Keratinocyte (primary cell): Measurements from ENCODE around the gene AKR1A1. TPM values are rescaled to one million over a fixed set of nuclear protein-coding genes. Genes with fewer than 3 reads are reported as not detected.

ENCODE experiments used
- DNase-seq: peaks from one replicate; pipeline ENCODE4 v3.0.0-alpha.2; 2011; ENCODE audit warnings: low read depth, missing footprints, low spot score
- FAIRE-seq: peaks from 2 replicates; lab custom pipeline; 2011; peaks lifted over from hg19 to GRCh38; lab: Jason Lieb, UNC
- H2AFZ ChIP-seq: 2 replicates; pipeline ENCODE4 v1.6.0; 2012; ENCODE audit warnings: low read length, control low read depth, inconsistent platforms; ENCODE audit not compliant: control insufficient read depth
- H3K27ac ChIP-seq: 2 replicates; pipeline ENCODE4 v1.5.1; 2011; ENCODE audit warnings: low read length; ENCODE audit not compliant: control insufficient read depth, insufficient read depth
- H3K27me3 ChIP-seq: 3 replicates; pipeline ENCODE4 v1.6.0; 2011; ENCODE audit warnings: low read length; ENCODE audit not compliant: control insufficient read depth, insufficient read depth; ENCODE audit errors: extremely low read depth
- H3K36me3 ChIP-seq, 2 experiments: 2 replicates in 1 of 2; 3 replicates in 1 of 2; pipeline ENCODE4 v1.5.1; 2011; ENCODE audit warnings: low read length in 2 of 2, mild to moderate bottlenecking in 1 of 2; ENCODE audit not compliant: control insufficient read depth in 2 of 2, insufficient read depth in 2 of 2; ENCODE audit errors: extremely low read depth in 1 of 2
- H3K4me1 ChIP-seq: 3 replicates; pipeline ENCODE4 v1.5.1; 2011; ENCODE audit warnings: low read length; ENCODE audit not compliant: control insufficient read depth, insufficient read depth; ENCODE audit errors: extremely low read depth
- H3K4me2 ChIP-seq: 3 replicates; pipeline ENCODE4 v1.6.0; 2011; ENCODE audit warnings: low read depth, low read length; ENCODE audit not compliant: control insufficient read depth, insufficient read depth; ENCODE audit errors: extremely low read depth
- H3K4me3 ChIP-seq, 3 experiments: fragments of 200-600 bp in 1 of 3; sonication (generic) in 1 of 3; 2 replicates in 2 of 3; 3 replicates in 1 of 3; pipeline ENCODE4 v1.5.1; 2011 to 2016; ENCODE audit warnings: low read length in 3 of 3, mild to moderate bottlenecking in 3 of 3, control low read depth in 2 of 3, inconsistent platforms in 1 of 3, low read depth in 1 of 3, mixed read lengths in 1 of 3, mixed run types in 1 of 3, moderate library complexity in 1 of 3; ENCODE audit not compliant: control insufficient read depth in 2 of 3, insufficient read depth in 2 of 3; ENCODE audit errors: extremely low read depth in 1 of 3
- H3K79me2 ChIP-seq: 2 replicates; pipeline ENCODE4 v1.6.0; 2012; ENCODE audit warnings: low read length; ENCODE audit not compliant: control insufficient read depth, insufficient read depth
- H3K9ac ChIP-seq: 3 replicates; pipeline ENCODE4 v1.6.0; 2011; ENCODE audit warnings: low read length; ENCODE audit not compliant: control insufficient read depth, insufficient read depth; ENCODE audit errors: extremely low read depth
- H3K9me1 ChIP-seq: 3 replicates; pipeline ENCODE4 v1.6.0; 2011; ENCODE audit warnings: low read length; ENCODE audit not compliant: control insufficient read depth, insufficient read depth; ENCODE audit errors: extremely low read depth
- H3K9me3 ChIP-seq: 2 replicates; pipeline ENCODE4 v1.5.1; 2012; ENCODE audit warnings: low read depth, low read length; ENCODE audit not compliant: control insufficient read depth
- H4K20me1 ChIP-seq: 3 replicates; pipeline ENCODE4 v1.6.0; 2011; ENCODE audit warnings: low read length; ENCODE audit not compliant: control insufficient read depth, insufficient read depth; ENCODE audit errors: extremely low read depth
- EZH2 ChIP-seq: IDR thresholded peaks from one replicate; pipeline ENCODE4 v1.6.1; 2012; ENCODE audit warnings: inconsistent platforms, mild to moderate bottlenecking, low read length, moderate library complexity
- dilution Hi-C: fragments of 300-500 bp; cut with MboI; formaldehyde crosslinking; loops from one replicate; pipeline ENCODE4 v1.7.0; 2020; ENCODE audit warnings: low sequenced_read_pairs; ENCODE audit not compliant: extremely low pct_ligation_motif_present
- polyA plus RNA-seq, 5 experiments: library from polyadenylated mRNA; depleted of rRNA in 3 of 5; stranded (reverse) in 3 of 5; stranded (forward) in 1 of 5; unstranded in 1 of 5; fragments of >200 nt; gene quantifications; 1 replicate in 1 of 5; 2 replicates in 3 of 5; 3 replicates in 1 of 5; pipeline versions ENCODE4 v1.2.1 to v1.2.3, GENCODE V29; 2011 to 2012; ENCODE audit warnings: missing spikeins in 2 of 5, low read depth in 1 of 5, low replicate concordance in 1 of 5
- TF ChIP-seq, protein P1 (sequence below), 3 experiments: IDR thresholded peaks in 1 of 3; conservative IDR thresholded peaks in 1 of 3; optimal IDR thresholded peaks in 1 of 3; 2 replicates in 2 of 3; 3 replicates in 1 of 3; pipeline versions ENCODE3 to v1.5.1; 2011; ENCODE audit warnings: low read length in 3 of 3, mild to moderate bottlenecking in 3 of 3, moderate library complexity in 2 of 3, control low read depth in 1 of 3, inconsistent platforms in 1 of 3; ENCODE audit not compliant: insufficient read depth in 2 of 3; ENCODE audit errors: extremely low read depth in 1 of 3

AKR1A1 gene
- polyA plus RNA-seq, 1 donor (not counting 4 experiments of a cell fraction or from before 2014, with no cell fraction given), result 107 TPM

DNA sequence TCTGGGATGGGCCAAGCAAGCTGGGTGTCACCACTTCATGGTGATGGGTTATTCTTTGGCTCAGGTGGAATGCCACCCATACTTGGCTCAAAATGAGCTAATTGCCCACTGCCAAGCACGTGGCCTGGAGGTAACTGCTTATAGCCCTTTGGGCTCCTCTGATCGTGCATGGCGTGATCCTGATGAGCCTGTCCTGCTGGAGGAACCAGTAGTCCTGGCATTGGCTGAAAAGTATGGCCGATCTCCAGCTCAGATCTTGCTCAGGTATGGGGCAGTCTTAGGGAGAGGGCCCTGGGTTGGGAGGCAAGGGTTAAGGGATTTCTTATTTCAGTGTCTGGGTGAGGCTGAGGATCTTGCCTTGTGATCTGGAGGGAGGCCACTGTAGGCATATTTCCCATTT lies 17.8 kb downstream of the AKR1A1 start:
- no peaks in the 10 kb centered on the region for H3K9me1 ChIP-seq
- H3K9ac ChIP-seq, result no peak overlapping the region
- H3K4me3 ChIP-seq, result no peak overlapping the region
- FAIRE-seq, result no peak
- H3K9me3 ChIP-seq, result no peaks in the 10 kb centered on the region
- H3K36me3 ChIP-seq, result peaks cover 30 to 39% of the 10 kb centered on the region in 2 experiments
- H3K4me1 ChIP-seq, result no peaks in the 10 kb centered on the region
- no peaks in the 10 kb centered on the region for H4K20me1 ChIP-seq
- H2AFZ ChIP-seq, result no peak overlapping the region
- dilution Hi-C loops, result no loop called here
- TF ChIP-seq, protein P1, sequence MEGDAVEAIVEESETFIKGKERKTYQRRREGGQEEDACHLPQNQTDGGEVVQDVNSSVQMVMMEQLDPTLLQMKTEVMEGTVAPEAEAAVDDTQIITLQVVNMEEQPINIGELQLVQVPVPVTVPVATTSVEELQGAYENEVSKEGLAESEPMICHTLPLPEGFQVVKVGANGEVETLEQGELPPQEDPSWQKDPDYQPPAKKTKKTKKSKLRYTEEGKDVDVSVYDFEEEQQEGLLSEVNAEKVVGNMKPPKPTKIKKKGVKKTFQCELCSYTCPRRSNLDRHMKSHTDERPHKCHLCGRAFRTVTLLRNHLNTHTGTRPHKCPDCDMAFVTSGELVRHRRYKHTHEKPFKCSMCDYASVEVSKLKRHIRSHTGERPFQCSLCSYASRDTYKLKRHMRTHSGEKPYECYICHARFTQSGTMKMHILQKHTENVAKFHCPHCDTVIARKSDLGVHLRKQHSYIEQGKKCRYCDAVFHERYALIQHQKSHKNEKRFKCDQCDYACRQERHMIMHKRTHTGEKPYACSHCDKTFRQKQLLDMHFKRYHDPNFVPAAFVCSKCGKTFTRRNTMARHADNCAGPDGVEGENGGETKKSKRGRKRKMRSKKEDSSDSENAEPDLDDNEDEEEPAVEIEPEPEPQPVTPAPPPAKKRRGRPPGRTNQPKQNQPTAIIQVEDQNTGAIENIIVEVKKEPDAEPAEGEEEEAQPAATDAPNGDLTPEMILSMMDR (optimal IDR thresholded peaks at IDR 0.05 in 1 of 3, IDR thresholded peaks at IDR 0.05 in 1 of 3, conservative IDR thresholded peaks at IDR 0.05 in 1 of 3; ENCODE audit: extremely low read depth in 1 of 3, insufficient read depth in 2 of 3, low read length in 3 of 3), result no peak
- no peak for TF ChIP-seq EZH2
- H3K27me3 ChIP-seq, result no peaks in the 10 kb centered on the region
- H3K79me2 ChIP-seq, result no peaks in the 10 kb centered on the region
- H3K4me2 ChIP-seq, result no peak overlapping the region
- DNase-seq, result no peak
- H3K27ac ChIP-seq, result no peak overlapping the region

DNA sequence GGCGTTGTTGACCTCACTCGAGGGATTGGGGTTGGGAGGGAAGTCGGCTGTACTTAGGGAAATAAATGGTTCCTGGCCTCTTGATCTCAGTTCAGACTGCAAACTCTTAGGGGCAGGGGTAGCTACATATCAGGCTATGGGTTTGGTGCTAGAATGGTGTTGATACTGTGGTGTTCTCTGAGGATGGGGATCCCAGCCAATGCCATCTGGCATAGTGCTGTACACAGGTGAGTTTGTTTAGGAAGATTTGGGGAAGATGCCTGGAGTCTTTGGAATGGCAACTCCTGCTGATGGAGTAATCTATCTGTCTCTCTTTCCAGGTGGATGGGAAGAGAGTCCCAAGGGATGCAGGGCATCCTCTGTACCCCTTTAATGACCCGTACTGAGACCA lies 18.9 kb downstream of the AKR1A1 start:
- H3K27ac ChIP-seq, result no peak overlapping the region
- H3K36me3 ChIP-seq, result peaks cover 24 to 39% of the 10 kb centered on the region in 2 experiments
- DNase-seq (no peak), FAIRE-seq (no peak)
- dilution Hi-C loops, result no loop called here
- H3K4me2 ChIP-seq, result no peak overlapping the region
- TF ChIP-seq, protein P1 (optimal IDR thresholded peaks at IDR 0.05 in 1 of 3, IDR thresholded peaks at IDR 0.05 in 1 of 3, conservative IDR thresholded peaks at IDR 0.05 in 1 of 3; ENCODE audit: extremely low read depth in 1 of 3, insufficient read depth in 2 of 3, low read length in 3 of 3), result no peak
- TF ChIP-seq EZH2, result no peak
- no peaks in the 10 kb centered on the region for H3K9me1 ChIP-seq
- no peak overlapping the region for H3K4me3 ChIP-seq
- no peak overlapping the region for H3K9ac ChIP-seq
- H3K4me1 ChIP-seq, result no peaks in the 10 kb centered on the region
- no peaks in the 10 kb centered on the region for H3K79me2 ChIP-seq
- H4K20me1 ChIP-seq, result no peaks in the 10 kb centered on the region
- H3K9me3 ChIP-seq, result no peaks in the 10 kb centered on the region
- H2AFZ ChIP-seq, result no peak overlapping the region
- no peaks in the 10 kb centered on the region for H3K27me3 ChIP-seq
